Epidermal melanocyte (primary cell): ENCODE data around the gene ATP2A1.
"Not testable (repeated sequence)": the region's sequence is repeated elsewhere in the genome, so short reads cannot be mapped to it uniquely, and the experiment has no call there.

Experiments used
- DNase-seq: peaks from one replicate; pipeline ENCODE4 v3.0.0; 2011; ENCODE audit warnings: low spot score; ENCODE audit not compliant: insufficient read length

The ATP2A1 gene

GRCh38 chr16:28881565-28881964 lies 3.3 kb downstream of the ATP2A1 start:
- DNase-seq = not testable (repeated sequence)

GRCh38 chr16:28882551-28883160 lies 4.4 kb downstream of the ATP2A1 start:
- no peak for DNase-seq

GRCh38 chr16:28883221-28883996 lies 5.1 kb downstream of the ATP2A1 start:
- DNase-seq = no peak

GRCh38 chr16:28884045-28884444 lies 5.8 kb downstream of the ATP2A1 start:
- no peak for DNase-seq

GRCh38 chr16:28886945-28887344 lies 8.7 kb downstream of the ATP2A1 start:
- DNase-seq = no peak

GRCh38 chr16:28890355-28890754 lies 12.1 kb downstream of the ATP2A1 start:
- not testable (repeated sequence) for DNase-seq

GRCh38 chr16:28891964-28892890 lies 13.9 kb downstream of the ATP2A1 start:
- no peak for DNase-seq

- DNase-seq = no peak
Observed at GRCh38 chr16:28893291-28893690, 15.0 kb downstream of the ATP2A1 start.

GRCh38 chr16:28895609-28896008 lies 17.3 kb downstream of the ATP2A1 start:
- DNase-seq = no peak

- DNase-seq = no peak
Observed at GRCh38 chr16:28897826-28898225, 19.5 kb downstream of the ATP2A1 start.

- no peak for DNase-seq
Observed at GRCh38 chr16:28898266-28898665, 20.0 kb downstream of the ATP2A1 start.

GRCh38 chr16:28898942-28899341 lies 20.7 kb downstream of the ATP2A1 start:
- no peak for DNase-seq

- no peak for DNase-seq
Observed at GRCh38 chr16:28899882-28900590, 21.7 kb downstream of the ATP2A1 start.

GRCh38 chr16:28900601-28901000 lies 22.3 kb downstream of the ATP2A1 start:
- no peak for DNase-seq

- DNase-seq = no peak
Observed at GRCh38 chr16:28901862-28902261, 23.6 kb downstream of the ATP2A1 start.

- no peak for DNase-seq
Observed at GRCh38 chr16:28902909-28903308, 24.6 kb downstream of the ATP2A1 start.

GRCh38 chr16:28903344-28904042 lies 25.2 kb downstream of the ATP2A1 start:
- DNase-seq = no peak

GRCh38 chr16:28904363-28904762 lies 26.1 kb downstream of the ATP2A1 start:
- no peak for DNase-seq

- DNase-seq = no peak
Observed at GRCh38 chr16:28904828-28905227, 26.5 kb downstream of the ATP2A1 start.

GRCh38 chr16:28905229-28905754 lies 27.0 kb downstream of the ATP2A1 start:
- no peak for DNase-seq
